ENCODE data around the gene ZNF35.

DNA sequence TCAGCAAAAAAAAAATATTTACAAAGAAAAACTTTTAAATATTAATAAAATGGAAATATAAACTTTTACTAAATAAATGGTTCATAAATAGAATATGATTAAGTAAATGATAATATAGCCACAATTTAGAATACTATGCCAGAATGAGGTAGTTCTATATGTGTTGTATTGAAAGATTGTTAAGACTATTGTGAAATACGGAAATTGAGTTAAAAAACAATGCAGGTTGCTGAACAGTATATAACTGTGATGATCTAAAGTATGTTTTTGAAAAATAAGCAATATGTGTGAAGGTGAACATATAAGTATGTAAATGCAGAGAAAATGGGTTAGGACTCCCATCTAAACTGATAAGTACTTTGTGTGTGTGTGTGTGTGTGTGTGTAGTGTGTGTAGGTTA is 1.2 kb downstream of the ZNF35 start:
- TF ChIP-seq TEAD4 (IDR thresholded peaks at IDR 0.05; ENCODE audit: borderline replicate concordance, insufficient read depth) (no peak), GABPA (IDR thresholded peaks at IDR 0.05; ENCODE audit: low read depth) (no peak), ZBTB33 (IDR thresholded peaks at IDR 0.05; ENCODE audit: borderline replicate concordance, low read depth) (no peak), EP300 (IDR thresholded peaks at IDR 0.05; ENCODE audit: borderline replicate concordance in 1 of 2, low read depth in 1 of 2, low read length in 1 of 2) (no peak), CTCF (IDR thresholded peaks at IDR 0.05) (no peak), TAF1 (IDR thresholded peaks at IDR 0.05; ENCODE audit: borderline replicate concordance, low read depth, low read length) (no peak), POLR2AphosphoS5 (IDR thresholded peaks at IDR 0.05; ENCODE audit: low read depth, low read length) (no peak), REST (IDR thresholded peaks at IDR 0.05; ENCODE audit: low read depth, low read length) (no peak), NRF1 (IDR thresholded peaks at IDR 0.05; ENCODE audit: low read depth, low read length) (no peak), FOSL2 (IDR thresholded peaks at IDR 0.05; ENCODE audit: borderline replicate concordance, low read depth) (no peak), SIN3A (IDR thresholded peaks at IDR 0.05; ENCODE audit: borderline replicate concordance, low read depth, low read length) (no peak)

Measured in SK-N-SH (cell line).